Hematopoietic multipotent progenitor cell treated with erythropoietin and hydrocortisone succinate and interleukin-3 and kit ligand, for 15 days (in vitro differentiated cells): Measurements from ENCODE around the gene ADAM12.
"Not testable (repeated sequence)": the region's sequence is repeated elsewhere in the genome, so short reads cannot be mapped to it uniquely, and the experiment has no call there.

Source experiments
- DNase-seq: peaks from one replicate; pipeline ENCODE4 v3.0.0-alpha.2; 2015; ENCODE audit warnings: low spot score

ADAM12 gene

DNA sequence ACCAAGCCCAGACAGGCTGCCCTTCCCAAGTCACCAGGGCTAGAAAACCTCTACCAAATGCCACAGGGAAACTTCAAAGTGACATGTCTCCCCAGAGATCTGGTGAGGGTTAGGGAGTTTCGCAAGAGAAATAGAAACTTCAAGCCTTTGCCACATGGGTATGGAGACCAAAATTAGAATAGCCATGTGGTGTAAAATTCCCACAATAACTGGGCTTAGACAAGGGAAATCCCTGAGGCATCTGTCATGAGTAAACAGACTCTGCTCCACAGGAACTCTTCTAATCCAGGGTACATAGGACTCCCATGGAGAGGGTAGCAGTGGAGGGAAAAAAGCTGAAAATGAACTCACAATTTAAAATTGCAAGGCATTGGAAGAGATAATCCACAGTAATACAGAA, 14.3 kb downstream of the ADAM12 start:
- DNase-seq: no peak

DNA sequence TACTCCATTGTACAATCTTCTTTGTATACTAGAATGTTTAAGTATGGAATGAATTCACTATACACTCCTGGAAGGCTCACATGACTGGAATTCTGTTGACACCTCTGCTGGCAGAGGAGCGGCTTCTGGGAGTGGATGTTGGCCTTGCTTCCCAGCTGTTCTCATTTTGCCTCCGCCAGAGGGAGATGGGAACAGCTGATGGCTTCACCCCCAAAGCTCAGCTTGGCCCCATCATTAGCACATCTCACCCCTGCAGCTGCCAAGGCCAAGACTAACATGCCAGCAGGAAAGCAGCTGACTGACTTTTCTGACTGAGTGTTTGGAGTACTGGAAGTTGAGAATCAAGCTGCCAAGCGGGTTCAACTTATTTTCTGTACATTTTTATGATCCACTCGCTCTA, 15.1 kb downstream of the ADAM12 start:
- no peak for DNase-seq

DNA sequence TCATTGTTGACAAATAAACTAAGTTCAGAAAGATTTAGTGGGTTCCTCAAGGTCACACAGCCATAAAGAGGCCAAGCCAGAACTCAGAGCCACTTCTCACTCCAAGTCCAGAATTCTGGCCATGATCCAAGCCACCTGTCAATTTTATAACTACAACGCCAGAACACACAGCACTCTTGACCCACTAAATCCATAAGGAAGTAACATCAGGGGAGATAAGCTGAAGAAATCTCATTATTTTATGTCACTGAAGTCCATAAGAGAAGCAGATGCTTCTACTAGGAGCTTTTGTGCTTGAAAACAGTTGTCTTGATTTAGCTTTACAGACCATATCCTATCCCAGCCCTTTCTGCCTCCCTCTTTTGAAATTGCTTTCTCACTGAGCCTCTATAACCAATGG, 15.9 kb downstream of the ADAM12 start:
- DNase-seq: no peak

DNA sequence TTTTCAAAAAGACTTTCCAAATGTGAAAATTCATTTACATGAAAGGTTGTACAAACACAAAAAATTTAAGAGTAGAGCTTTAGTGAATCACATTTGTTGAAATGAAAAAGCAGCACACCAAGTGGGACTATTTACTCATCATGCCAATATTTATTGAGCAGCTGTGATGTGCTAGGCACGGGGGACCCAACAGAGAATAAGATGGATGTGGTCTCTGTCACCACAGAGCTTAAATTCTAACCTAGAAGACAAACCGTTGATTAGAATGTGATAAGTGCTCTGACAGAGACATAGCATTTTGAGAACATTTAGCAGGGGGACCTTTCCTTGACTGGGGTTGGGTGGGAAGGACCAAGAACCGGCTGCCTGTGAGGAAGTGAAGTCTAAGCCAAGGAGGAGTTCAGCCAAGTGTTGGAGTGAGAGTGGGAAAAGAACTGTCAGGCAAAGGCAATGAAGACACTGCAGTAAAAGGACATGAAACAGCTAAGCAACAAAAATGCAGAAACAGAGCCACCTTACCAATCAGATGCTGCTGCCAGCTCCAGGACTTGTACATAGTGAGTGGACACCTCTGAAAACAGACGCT, 19.1 kb downstream of the ADAM12 start:
- no peak for DNase-seq

DNA sequence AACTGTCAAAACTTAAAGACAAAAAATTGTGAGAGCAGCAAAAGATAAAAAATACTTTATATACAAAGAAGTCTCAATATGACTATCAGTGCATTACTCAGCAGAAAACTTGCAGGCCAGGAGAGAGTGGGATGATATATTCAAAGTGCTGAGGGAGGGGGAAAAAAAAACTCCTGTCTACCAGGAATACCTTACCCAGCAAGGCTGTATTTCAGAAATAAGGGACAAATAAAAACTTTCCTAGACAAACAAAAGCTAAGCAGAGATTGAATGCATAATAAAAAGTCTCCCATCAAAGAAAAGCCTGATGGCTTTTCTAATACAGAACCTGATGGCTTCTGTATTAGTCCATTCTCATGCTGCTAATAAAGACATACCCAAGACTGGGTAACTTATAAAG, 31.1 kb downstream of the ADAM12 start:
- DNase-seq: no peak

DNA sequence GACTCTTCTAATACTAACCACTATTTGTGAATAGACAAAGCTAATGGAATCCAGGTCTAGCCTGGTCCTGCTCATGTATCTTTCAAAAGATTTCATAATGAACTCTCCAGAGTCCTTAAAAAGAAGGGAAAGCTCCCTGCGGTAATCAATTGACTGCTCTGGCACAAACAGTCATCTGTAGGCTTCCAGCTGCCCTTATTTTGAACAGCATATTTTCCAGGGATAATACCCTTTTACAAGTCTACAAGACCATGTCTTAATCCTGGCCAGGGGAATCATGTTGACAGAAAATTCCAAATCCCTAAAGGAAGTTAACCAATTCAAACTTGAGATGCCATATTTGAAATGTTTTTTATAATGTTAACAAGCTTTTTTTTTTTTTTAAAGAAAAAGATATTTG, 34.6 kb downstream of the ADAM12 start:
- no peak for DNase-seq

DNA sequence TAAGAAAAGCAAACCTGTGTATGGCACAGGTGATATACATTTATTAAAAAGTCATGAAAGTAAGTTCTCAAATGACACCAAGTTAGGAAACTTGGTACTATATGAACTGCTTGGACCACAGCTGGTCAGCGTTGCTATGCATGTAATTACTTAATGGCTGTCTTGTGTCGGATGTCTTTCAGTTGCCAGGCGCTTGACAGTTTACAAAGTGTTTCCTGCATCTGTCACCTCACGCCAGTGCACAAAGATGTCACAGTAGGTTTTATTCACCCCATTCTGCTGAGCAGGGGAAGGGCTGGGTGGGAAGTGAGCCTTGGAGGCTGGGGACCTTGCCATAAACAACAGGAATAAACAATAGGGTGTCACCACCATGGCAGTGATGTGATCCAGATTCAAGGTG, 35.8 kb downstream of the ADAM12 start:
- no peak for DNase-seq

DNA sequence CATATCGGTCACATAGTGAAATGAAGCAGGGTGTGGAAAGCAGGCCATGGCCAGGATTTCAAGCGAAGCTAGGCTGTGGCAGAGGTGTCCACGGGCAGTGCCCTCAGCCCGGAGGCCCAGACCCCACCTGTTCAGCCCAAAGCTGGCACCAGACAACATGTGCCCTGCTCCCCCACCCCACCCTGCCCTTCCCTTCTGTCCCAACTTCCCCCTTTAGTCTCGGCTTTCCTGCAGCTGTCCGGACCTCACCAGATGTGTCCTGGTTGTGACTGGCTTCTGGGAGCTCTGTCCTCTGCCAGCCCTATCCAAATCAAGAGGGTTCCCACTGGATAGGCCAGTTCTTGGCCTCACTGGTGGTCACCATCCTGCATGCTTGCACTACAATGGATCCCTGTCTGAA, 37.3 kb downstream of the ADAM12 start:
- DNase-seq: no peak

DNA sequence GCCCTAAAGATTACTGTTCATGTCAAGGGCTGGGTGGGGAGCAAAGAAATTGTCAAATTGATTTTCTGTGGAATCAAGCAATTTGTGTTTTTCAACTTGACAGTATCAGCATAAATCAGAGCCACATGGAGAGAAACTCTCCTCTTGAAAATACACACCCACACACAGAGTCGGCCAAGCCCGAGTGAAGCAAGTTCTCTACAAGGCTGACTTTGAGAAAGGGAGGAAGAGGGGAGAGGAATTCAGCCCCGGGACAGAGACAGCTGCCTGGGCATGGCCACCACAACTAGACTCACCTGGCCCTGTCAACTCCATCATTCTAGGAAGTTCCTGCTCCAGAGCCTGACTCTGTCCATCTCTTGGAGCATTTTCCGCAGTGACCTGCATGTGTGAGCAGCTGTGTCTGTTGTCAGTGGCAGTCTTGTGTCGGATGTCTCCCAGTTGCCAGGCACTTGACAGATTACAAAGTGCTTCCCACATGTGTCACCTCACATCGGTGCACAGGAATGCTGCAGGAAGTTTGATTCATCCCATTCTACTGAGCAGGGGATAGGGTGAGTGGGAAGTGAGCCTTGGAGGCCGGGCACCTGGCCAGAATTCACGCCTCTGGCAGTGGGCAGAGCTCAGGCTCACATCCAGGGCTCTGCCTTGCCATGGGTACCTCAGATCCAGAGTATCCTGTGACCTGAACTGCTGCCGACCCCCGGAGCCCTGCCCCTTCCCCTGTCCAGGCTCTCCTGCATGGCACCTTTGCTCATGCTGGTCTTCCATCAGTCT, 37.9 kb downstream of the ADAM12 start:
- no peak for DNase-seq

DNA sequence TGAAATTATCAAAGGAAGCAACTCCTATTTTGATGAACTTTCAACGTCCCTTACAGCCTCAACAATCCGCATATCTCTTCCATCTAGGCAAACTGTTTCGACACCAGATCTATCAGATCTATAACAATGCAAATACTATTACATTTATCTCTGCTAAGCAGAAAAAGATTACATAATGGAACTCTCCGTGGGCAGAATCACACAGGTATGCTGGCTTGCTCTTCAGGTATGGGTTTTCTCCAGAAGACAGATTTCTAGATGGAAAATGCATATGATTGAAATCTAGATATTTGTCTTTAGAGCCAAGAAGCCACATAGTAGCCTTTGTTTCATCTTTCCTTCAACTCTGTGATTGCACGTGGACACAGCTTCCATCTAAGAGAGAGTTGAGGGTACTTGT, 38.6 kb downstream of the ADAM12 start:
- no peak for DNase-seq

DNA sequence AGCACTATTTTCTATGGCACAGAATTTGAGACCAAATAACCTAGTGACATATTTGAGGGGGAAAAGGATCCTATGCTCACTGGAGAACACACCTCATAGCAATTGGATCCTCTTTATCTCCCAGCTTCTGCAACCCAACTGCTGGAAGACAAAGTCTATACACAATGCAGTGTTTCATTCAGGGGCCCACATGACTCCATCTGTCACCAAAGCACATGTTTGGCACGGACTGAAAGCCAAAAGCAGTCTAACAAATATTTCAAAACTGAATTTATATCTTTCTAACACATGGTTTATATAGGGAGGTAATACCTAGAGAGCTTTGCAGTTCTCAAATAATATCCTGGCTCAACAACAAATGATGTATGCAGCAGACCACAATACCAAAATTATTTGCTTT, 39.2 kb downstream of the ADAM12 start:
- DNase-seq: no peak

DNA sequence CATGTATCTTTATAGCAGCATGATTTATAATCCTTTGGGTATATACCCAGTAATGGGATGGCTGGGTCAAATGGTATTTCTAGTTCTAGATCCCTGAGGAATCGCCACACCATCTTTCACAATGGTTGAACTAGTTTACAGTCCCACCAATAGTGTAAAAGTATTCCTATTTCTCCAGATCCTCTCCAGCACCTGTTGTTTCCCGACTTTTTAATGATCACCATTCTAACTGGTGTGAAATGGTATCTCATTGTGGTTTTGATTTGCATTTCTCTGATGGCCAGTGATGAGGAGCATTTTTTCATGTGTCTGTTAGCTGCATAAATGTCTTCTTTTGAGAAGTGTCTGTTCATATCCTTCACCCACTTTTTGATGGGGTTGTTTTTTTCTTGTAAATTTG, 44.8 kb downstream of the ADAM12 start:
- not testable (repeated sequence) for DNase-seq

DNA sequence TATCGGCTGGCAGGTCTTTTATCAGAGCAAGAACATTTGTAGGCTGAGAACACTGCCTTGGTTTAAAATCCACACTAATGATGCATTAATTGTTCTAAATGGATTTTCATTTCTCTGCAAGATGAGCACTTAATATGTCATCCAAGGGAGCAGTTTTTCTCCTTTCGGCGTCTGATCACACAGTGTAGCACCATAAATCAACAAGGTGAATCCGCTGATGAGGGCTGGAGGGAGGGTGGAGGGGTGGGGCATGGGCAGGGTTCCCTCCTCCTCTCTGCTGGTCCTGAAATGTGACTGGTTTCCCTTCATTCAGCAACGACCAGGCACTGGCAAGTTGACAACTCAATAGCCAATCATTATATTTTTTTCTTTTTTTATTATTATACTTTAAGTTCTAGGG, 45.6 kb downstream of the ADAM12 start:
- DNase-seq: no peak

DNA sequence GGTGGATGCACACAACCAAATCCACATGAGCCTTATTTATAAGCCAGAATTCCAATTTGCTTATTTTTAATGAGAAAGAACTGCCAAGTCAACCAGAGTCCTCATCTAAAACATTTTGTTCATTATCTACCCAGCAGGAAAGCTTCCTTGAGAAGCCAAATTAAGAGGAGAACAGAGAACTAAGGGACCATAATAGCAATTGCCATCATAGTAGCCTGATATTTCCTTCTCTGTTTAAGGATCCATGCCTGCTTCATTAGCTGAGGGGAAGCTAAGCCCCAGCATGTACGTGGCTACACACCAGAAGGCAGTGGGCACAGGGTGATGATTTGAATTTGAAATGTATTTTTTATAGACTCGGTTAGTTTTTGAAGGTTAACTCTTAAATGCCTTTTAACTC, 46.8 kb downstream of the ADAM12 start:
- DNase-seq: no peak

DNA sequence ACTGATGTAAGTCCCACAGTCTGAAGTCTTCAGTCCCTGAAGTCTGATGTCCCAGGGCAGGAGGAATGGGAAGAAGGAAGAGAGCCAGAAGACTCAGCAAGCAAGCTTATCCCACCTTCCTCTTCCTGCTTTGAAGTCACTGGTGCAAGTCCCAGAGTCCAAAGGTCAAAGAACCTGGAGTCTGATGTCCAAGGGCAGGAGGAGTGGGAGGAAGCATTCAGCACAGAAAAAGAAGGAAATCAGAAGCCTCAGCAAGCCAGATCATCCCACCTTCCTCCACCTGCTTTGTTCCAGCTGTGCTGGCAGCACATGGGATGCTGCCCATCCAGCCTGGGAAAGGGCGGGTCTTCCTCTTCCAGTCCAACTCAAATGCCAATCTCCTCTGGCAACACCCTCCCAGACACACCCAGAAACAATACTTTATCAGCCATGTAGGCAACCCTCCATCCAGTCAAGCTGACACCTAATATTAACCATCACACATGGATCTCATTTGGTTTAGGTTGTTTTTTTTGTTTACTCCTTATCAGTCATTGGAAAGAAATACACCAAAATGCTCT, 50.9 kb downstream of the ADAM12 start:
- DNase-seq: no peak

DNA sequence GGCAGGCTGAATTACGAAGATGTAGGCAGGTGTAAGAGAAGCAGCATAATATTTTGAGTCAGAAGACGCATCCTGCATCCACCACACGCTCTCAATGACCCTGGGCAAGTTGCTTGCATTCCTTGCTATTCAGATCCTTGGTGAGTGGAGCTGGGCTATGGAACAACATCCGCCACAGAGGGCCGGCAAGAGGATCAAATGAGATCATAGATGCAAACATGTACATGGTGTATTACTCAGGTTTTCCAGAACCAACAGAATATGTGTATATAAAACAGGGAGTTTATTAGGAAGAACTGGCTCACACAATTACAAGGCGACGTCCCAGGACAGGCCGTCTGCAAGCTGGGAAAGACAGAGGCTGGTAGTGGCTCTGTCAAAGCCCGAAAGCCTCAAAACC, 51.5 kb downstream of the ADAM12 start:
- no peak for DNase-seq

DNA sequence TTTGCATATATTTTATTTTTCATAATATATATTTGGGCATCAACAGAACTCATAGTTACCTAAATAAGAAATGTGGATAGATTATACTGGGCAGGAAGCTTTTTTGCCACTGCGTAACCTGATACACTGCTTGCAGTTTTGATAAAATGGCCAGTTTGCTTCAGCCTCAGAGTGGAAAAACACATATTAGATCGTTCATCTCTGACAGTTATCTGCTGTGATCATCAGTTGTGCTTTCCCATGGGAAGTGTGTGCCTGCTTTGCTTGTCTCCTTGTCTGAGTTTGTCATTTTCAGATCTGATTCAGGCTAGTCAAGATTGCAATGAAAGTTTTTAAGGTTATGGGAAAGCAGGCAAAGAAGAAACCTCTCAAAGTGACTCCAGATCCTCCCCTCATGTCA, 54.0 kb downstream of the ADAM12 start:
- DNase-seq: no peak

DNA sequence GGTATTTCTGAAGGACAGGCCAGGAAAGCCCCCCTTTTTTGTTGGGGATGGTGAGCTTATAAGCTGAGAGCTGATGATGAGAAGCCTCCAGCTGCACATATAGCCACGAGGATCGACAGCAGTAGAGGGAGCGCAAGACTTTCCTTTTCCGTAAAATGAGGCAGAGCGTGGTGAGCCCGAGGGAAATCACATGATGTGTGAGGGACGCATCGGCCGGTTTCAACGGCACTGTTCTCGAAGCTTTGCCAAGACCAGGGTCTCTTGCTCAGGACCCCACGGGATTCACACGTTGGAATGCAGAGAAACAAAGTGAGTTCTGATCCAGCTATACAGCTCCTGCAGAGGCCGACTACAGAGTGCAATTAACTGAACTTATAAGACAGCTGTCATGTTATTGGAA, 55.7 kb downstream of the ADAM12 start:
- no peak for DNase-seq

DNA sequence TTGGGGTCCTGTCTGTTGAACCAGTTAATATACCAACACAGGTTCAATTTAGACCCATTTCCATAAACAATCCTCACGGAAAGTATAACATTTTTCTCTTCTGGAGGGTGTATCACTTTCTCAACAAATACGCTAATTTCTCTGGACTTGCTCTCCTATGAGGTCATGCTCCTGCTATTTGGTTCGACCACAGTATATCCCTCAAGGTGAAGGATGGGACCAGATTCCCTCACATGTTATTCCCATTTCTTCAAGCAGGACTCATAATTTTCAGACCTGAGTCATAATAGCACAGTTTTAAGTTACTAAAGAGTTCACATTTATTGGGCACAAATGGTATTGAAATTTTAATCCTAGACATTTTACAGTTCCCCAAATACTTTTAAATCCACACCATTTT, 57.2 kb downstream of the ADAM12 start:
- no peak for DNase-seq

DNA sequence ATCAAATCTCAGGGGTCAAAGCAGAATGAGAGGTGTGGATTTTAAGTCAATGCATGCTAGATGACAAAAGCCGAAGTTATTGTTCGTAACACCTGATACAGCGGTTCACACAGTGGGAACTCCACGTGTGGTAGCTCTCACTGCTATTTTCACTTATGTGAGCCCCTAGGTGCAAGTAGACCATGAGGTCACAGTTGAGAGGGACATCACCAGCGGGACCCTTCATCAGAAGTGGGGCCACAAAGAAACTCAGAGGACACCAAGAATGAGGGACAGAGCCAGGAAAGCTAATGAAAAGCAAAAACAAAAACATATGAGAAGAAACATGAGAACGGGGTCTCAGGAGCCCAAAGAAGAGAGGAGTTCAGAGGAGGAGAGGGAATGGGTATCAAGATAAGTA, 63.5 kb downstream of the ADAM12 start:
- no peak for DNase-seq

DNA sequence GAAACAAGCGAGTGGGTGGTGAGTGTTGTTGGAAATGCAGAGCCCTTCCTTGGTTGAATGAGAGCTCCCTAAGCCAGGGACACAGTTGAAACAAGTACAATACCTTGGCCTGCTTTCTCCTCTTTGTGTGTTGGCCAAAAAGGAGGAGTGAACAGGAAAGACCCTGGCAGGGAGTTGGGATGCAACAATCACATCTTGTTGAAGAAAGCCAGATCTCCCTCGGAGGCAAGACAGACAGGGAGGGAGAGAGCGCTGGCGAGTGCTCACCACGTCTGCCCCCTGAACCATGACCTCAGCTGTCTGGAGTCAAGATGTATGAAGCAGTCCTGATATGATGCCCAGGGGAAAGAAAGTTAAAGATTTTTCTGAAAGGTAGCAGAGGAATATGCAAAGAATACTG, 66.8 kb downstream of the ADAM12 start:
- DNase-seq: no peak

DNA sequence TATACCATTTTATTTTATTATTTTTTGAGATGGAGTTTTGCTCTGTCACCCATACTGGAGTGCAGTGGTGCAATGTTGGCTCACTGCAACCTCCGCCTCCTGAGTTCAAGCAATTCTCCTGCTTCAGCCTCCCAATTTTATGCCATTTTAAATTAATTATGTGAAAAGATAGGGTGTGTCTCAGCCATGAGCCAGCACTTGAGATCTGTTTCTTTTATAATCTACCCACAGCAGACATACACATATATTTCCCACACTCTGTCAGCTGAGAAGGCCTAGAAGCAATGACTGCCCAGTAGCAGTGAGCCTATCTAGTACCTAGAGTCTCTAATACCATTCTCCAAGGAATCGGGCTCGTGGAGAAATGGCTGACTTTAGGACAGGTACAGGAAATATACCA, 70.5 kb downstream of the ADAM12 start:
- DNase-seq: no peak

DNA sequence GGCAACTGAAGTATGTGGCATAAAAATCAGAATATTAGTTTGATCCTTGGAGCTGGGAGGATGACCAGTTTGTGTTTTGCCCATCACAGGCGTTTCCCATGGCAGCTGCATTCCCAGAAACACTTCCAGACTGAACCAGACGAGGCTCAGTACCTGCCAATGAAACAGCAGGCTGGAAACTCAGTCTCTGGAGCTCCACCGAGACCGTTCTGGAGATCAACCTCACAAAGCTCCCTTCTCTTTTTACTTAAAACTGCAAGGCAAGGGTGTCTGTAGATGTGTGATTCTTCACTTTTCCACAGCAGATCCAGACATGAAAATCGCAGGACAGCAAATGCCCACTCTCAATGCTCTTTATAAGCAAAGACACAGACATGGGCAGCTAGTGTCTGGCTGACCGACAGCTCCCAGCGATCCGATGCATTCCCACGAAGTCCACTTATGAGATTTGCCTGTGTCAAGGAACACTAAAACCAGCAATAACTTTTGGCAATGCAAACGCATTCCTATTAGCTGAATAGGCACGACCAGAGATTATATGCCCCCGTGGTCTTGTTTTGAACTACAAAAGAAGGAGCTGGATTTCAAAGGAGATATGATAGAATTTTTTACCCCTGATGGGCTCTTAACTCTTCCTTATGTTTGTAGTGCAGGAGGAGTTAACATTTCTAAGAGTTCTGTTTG, 72.6 kb downstream of the ADAM12 start:
- DNase-seq: no peak
